ENCODE data around the gene NAT16. TPM values are rescaled to one million over a fixed set of nuclear protein-coding genes. Genes with fewer than 3 reads are reported as not detected.
A peak's percentile ranks its signal among the peaks of the same experiment; 100 is the strongest.

Gene NAT16
- total and polyA plus RNA-seq, 2 donors (not counting 1 experiment from before 2014, with no cell fraction given) = not detected

- CTCF ChIA-PET = interaction anchor here (1.6 to 3.3 kb wide), 2 partner anchors 9 to 16 kb away, joined by 3 to 28 read pairs; no protein-coding TSS in a partner anchor
- Mint-ChIP-seq H3K27me3 (peaks cover 40% of the 10 kb centered on the region), H3K4me1 (peaks cover 39% of the 10 kb centered on the region), H3K4me3 (peak overlapping the region; percentile 82), H3K27ac (peak overlapping the region; percentile 74), H3K9me3 (ENCODE audit: insufficient read depth) (no peaks in the 10 kb centered on the region)
- no peaks in the 10 kb centered on the region for H3K79me2 ChIP-seq (ENCODE audit: control insufficient read depth, insufficient read depth, low read length)
- peaks cover 0 to 22% (median 7%) of the 10 kb centered on the region in 4 experiments for H3K27me3 ChIP-seq (replicated peaks in 1 of 4; ENCODE audit: control extremely low read depth in 1 of 4, control insufficient read depth in 3 of 4, insufficient read depth in 4 of 4, low read length in 3 of 4)
- H3K4me3 ChIP-seq (ENCODE audit: control extremely low read depth in 1 of 5, extremely low read depth in 1 of 5, insufficient read depth in 1 of 5, low read depth in 2 of 5, low read length in 4 of 5) = no peak overlapping the region
- H3K9me3 ChIP-seq (ENCODE audit: control extremely low read depth in 1 of 3, control insufficient read depth in 2 of 3, insufficient read depth in 1 of 3, low read length in 2 of 3) = peaks cover 0 to 7% (median 0%) of the 10 kb centered on the region in 3 donors
- TF ChIP-seq EZH2 (IDR thresholded peaks at IDR 0.05; ENCODE audit: borderline replicate concordance, insufficient read depth, low read depth, low read length, poor library complexity, severe bottlenecking) = no peak
- no peak for TF ChIP-seq CTCF (IDR thresholded peaks at IDR 0.05)
- H3K27ac ChIP-seq (ENCODE audit: low read length in 2 of 2) = no peak overlapping the region
- H4K20me1 ChIP-seq (ENCODE audit: control insufficient read depth, insufficient read depth, low read length, poor library complexity, severe bottlenecking) = no peaks in the 10 kb centered on the region
- no peak for ATAC-seq (ENCODE audit: low read depth)
- intact Hi-C loops (cut with micrococcal nuclease) = loop anchor here (5.0 kb wide), 1 partner anchor 50 kb away; no protein-coding TSS in a partner anchor
- POLR2A ChIA-PET = no interaction called here
- no peak overlapping the region for H3K9ac ChIP-seq (ENCODE audit: low read length)
- peaks cover 16 to 17% of the 10 kb centered on the region in 2 donors for H3K4me1 ChIP-seq (ENCODE audit: control insufficient read depth in 2 of 2, insufficient read depth in 2 of 2, low read length in 2 of 2)
- no peak overlapping the region for H2AFZ ChIP-seq (ENCODE audit: insufficient read depth, low read depth, low read length, poor library complexity, severe bottlenecking)
- H3K4me2 ChIP-seq (replicated peaks; ENCODE audit: low read depth, low read length, poor library complexity, severe bottlenecking) = no peak overlapping the region
- 76% methylated on average over 2 of the region's 3 CpGs for whole genome bisulfite sequencing (ENCODE audit: insufficient coverage)
- DNase-seq = no peak
- no peaks in the 10 kb centered on the region for H3K36me3 ChIP-seq (replicated peaks in 1 of 2; ENCODE audit: control extremely low read depth in 1 of 2, control insufficient read depth in 1 of 2, extremely low read depth in 1 of 2, insufficient read depth in 2 of 2, low read length in 1 of 2)
Measured at GRCh38 chr7:101127460-101128039, 52.5 kb downstream of the NAT16 start.

Measured in B cell (primary cell).